Measurements from ENCODE around the gene RALY.
"Not testable (repeated sequence)": the region's sequence is repeated elsewhere in the genome, so short reads cannot be mapped to it uniquely, and the experiment has no call there.

The RALY gene

DNA sequence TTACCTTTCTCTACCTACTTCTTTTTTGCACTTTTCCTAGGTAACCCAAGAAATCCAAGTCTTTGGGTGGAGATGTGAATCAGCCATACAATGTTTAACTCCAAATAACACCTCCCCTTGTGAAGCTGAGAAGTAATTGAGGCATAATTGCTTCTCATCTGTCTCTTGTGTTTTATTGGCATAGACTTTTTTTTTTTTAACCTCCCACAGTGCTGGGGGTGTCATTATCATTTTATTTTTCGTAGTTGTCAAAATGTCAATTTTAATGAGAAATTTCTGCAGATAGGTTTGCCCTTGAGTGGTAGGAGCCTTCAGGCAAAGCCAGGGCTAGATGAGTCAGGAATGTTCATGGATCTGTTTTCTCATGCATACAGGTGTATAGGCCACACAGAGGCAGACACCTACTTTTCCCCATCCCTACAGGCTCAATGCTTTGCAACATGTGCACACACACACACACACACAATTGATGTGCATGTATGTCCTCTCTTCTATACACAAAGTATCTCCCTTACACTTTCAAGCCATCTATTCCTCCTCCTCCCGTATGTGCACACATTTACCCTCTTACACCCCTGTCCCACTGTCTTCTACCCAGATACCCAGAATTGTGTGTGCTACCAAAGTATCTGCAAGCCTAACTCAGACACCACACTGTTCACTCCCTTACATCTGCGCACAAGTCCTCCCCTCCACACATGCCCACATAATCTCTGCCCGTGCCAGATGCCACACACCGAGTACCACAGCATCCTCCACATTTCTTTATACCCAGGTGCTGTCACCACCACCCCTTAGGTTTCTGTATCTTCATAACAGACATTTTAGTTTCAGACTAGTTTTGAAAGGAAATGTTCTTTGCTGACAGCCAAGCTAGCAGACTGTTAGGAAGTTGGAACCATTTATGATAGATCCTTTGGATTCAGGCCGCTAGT is 22.0 kb downstream of the RALY start:
- DNase-seq (ENCODE audit: low spot score), result no peak

DNA sequence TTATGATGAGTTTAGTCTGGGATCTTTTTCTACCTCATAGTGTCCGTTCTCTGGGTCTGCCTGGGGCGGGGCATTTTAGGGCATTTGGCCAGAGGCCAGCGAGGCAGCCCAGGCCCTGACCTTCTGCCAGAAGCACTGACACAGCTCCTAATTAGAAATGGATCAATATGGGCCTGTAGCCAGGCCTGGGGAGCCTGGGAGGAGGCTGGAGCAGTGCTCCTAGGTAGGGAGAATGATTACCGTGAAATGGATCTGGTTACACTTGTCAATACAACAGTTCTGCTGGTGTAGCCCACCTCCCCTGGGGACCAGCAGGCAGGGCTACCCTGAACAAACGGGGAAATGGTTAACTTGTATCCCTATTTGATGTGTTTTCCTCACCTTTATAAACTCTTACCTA is 23.0 kb downstream of the RALY start:
- DNase-seq (ENCODE audit: low spot score), result peak; percentile 30

DNA sequence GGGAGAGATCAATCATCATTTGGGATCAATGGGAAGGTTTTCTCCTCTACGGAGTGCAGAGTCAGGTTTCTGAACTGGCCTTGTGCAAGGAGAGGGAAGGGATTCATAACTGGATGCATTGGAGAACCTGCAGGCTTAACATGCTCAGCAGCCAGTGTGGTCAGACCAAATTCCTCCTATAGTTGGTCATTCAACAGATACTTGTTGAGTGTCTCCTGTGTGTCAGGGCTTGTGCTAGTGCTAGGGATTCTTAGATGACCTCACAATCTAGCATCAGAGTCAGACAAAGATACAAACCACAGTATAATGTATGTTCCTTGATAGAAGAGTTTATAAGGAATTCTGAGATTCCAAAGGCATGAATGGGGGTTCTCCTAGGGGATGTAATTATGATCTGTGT is 23.9 kb downstream of the RALY start:
- no peak for DNase-seq (ENCODE audit: low spot score)

DNA sequence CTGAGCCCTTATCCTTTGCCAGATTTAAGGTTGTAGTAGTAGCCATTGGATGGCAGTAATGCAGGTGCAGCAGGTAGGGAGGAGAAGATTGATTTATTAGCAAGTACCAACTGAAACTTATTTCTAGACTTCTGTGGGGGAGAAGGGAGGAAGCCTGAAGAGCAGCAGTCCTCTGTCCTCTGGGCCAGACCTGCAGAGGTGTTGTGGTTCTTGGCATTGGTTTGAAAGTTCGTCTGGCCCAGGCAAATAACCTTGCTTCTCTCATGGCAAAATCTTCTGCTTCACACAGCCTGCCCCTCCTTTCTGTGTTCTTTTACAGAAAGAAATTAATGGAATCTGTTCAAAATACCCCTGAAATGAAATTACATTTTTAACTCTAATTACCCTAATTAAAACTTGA is 24.5 kb downstream of the RALY start:
- DNase-seq (ENCODE audit: low spot score), result no peak

DNA sequence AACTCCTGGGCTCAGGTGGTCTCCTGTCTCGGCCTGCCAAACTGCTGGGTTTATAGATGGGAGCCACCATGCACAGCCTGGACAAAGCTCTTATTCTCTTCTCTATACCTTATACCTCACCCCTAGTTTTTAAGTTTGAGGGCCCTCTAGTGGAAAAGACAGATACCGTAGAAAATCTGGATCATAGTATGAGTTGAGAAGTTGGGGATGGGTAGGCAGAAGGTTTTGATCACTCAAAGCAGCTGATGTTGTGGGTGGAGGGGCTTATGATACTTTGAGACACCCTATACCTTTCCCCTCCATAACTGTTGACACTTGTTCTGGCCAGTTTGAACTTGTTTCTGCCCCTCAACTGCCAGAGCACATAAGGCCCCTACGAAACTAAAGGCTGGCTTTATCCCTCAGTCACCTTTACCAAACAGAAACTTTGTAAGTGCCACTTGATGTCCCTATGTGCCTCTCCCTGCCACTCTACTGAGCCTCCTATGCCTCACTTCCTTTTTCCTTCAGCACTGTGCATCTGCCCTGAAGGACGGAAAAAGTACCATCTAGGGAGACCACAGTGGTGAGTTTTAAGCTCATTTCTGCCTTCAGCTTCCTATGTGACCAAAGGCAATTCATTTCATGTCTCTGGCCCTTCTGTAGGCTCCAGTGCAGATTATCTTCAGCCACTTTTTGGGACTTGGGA is 28.6 kb downstream of the RALY start:
- peak; percentile 58 for DNase-seq (ENCODE audit: low spot score)

DNA sequence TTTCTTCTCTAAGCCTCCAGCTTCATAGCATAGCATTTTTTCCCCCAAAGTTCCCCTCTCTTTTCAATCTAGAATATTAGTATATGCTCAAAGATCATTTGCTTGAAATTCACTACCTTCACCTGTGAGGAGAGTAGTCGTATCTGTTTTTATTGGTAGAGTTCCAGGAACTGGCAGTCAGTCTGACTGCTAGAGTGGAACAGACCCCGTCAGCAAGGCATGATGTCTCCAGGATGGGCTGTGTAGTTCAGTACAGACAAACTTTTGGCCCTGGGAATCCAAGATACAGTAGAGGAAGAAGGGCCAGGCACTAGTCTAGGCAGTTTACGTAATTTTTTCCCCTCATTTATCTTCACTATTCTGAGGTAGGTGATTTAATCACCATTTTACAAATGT is 29.1 kb downstream of the RALY start:
- no peak for DNase-seq (ENCODE audit: low spot score)

DNA sequence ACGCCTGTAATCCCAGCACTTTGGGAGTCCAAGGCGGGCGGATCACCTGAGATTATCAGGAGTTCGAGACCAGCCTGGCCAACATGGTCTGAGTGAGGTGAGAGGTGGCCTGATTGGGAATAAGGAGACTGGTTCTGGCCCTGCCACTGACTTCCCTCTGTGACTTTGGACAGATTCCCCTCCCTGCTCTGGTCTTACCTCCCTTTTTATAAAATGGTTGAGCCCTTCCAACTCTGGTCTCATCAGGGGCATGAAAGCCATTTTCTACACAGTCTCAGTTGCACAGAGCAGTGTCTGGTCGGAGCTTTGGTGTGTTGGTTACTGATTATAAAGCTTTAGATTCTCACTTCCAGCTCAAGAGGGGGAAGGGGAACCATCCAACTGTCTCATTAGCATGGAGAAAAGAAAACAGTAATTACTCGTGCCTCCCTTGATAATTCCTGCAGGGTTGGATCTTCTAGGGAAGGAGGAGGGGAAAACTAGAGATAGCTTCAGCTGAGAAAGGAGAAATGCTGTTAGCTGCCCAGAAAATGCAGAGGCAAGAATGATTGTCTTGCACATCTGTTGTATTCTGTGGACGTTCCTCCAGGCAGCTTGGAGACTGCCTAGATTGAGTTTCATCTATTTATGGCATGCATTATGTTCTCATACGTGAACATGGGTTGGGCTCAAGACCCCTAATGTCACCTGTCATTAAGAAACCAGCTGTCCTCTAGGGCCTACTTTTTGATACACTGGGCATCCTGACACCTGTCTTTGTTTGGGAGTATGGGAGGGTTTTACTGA is 30.4 kb downstream of the RALY start:
- DNase-seq (ENCODE audit: low spot score), result no peak

DNA sequence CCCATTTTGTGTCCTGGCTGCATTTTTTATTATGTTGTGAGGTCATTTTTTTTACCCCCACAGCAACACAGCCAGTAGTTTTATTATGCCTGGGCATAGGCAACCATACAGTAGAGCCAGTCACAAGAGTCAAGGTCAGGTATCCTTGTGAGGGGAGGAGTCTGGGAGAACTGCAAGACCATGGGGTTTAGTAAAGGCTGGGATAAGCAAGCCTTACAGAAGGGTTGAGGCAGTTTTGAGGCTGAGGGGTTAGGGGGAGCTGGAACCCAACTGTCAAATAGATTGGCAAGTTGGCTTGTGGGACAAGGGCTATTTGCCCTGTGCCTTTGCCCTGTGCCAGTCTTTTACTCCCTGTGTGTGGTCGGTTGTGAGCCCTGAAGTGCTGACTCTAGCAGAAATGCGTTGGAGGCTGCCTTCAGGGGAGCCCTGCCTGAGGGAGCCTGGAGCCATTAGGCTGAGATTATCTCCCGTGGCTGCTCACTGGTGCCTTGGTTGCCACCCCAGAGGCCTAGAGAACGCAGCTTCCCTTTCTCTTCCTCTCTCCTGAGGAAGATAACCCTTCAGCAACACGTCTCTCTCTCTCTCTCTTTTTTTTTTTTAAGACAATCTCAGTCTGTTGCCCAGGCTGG is 31.1 kb downstream of the RALY start:
- no peak for DNase-seq (ENCODE audit: low spot score)

DNA sequence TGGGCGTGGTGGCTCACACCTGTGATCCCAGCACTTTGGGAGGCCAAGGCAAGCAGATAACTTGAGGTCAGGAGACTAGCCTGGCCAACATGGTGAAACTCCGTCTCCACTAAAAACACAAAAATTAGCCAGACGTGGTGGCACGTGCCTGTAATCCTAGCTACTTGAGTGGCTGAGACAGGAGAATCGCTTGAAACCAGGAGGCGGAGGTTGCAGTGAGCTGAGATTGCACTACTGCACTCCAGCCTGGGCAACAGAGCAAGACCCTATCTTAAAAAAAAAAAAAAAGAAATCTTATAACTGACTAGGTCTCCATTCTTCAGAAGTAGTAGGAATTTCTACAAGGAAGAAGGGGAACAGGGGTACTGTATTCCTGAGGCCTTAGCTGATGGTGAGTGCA is 34.3 kb downstream of the RALY start:
- not testable (repeated sequence) for DNase-seq (ENCODE audit: low spot score)

DNA sequence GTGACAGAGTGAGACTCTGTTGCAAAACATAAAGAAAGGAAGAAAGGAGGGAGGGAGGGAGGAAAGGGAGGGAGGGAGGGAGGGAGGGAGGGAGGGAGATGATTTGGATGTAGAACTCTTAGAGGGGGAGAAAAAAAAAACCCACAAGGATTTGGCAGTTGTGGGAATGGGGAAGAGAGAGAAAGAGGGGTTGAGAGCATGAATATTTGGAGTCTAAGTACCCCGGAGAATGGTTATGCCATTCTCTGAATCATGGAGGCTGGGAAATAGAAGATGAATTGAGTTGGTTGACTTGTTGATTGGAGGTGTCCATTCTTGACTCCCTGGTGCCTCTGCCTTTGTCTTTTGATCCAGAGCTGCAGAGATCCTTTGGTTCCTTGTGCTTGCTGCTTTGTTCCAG is 35.7 kb downstream of the RALY start:
- no peak for DNase-seq (ENCODE audit: low spot score)

DNA sequence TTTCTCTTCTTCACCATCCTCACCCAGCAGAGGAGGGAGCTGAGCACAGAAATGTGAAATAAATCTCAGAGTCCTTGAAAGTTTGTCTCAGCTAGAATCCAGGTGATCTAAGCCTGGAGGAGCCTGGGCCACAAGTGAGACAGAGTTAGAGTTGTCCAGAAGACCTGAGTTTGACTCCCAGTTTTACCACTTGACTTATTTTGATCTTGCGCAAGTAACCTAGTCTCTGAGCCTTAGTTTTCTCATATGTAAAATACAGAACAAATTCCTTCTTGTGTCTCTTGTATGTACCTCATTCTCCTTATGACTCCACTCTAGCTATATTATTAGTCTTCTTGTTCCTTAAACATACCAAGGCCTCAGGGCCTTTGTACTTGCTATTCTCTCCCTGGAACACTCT is 36.7 kb downstream of the RALY start:
- DNase-seq (ENCODE audit: low spot score), result no peak

DNA sequence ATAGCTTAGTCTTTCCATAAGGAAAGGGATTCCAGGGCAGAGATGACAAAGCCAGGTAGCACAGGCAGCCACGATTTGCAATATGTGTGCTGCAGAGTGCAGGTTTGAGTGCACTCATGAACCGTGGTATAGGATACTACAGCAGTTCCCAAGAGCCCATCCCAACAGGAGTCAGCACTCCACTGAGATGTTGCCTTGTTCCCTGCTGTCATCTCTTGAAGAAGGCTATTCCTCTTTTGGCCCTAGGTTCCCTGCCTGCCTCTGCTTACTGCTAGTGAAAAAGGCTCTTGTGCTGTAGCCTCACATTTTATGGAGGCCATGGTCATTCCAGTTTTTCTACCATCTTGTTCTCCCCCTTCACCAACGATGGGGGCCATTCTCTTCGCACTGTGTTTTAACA is 40.2 kb downstream of the RALY start:
- DNase-seq (ENCODE audit: low spot score), result no peak

DNA sequence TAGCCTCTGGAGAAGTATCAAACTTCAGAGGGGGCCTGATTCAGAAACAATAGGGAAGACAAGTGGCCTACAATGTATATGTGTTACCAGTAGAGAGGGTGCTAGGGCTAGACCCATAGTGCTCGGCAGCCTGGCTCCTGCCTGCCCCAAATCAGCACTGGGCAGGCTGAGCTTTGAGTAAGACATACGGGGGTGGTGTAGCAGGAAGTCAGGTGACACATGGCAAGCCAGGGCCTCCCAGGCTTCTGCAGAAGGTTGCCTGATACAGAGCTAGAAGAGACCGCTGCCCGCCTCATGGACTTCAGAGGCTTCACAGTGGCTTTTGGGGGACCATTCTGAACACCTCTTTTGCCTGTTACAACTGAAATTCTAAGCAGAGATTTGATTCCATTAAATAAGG is 43.4 kb downstream of the RALY start:
- DNase-seq (ENCODE audit: low spot score), result no peak

DNA sequence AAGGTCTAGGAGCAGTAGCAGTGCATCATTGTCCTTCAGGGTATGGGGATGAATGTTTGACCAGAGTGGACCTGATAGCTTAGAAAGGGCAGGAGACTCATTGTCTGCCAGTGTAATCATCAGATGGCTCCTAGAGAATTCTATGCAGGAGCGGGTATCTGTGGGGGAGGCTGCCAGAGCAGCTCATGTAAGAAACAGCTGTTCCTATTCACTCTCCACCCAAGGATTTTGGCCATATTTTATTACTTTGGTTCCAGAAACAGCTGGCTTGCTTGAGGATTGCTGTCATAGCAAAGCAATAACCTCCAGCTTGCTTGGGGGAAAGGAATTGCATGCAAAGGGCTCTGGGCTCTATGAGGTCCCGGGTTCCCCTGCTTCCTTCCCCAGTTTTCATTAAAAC is 44.1 kb downstream of the RALY start:
- no peak for DNase-seq (ENCODE audit: low spot score)

DNA sequence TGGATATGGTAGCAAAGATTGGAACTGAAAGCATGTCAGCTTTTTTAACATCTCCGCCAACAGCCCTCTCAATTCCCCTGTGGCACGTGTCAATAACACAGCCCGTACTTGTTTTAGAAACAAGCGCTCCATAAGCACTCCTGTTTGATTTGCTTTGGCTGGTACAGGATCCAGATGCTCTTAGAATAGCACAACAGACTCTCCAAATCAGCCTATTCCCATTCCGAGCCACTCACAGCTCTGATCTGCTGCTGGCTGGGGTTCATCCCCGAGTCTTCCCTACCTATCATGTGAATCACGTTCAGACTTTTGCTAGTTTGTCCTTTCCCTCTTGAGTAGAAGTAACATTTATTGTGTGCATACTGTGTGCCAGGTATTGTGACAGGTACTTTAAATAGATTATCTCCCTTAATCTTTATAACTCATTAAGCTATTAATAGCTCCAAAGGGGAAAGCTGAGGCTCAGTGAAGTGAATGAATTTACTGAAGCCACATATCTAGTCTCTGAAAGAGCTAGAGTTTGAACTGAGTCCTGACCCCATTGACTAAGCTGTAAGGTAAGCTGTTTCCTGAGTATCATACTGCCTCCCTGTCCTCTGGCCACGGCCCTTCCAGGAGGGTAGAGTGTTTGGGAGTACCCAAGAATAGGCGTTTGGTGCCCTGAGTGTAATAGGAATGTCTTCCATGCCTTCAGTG is 46.7 kb downstream of the RALY start:
- no peak for DNase-seq (ENCODE audit: low spot score)

DNA sequence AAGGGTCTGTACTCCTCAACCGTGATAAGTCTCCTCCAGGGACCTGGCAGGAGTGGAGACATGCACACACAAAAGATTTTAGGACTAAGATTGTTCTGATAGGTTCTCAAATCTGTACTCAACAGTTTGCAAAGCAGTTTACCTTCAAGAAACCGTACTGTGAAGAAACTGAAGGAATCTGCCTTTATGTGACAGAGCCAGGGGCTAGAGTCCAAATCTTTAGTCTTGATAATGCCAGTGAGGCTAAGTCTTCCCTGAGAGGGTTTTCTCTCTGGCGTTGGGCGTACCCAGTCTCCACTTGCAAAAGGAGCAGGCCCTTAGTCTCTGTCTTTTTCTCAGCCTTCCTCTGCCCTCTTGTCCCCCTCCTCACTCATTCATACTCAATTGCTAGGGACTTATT is 47.5 kb downstream of the RALY start:
- DNase-seq (ENCODE audit: low spot score), result no peak

DNA sequence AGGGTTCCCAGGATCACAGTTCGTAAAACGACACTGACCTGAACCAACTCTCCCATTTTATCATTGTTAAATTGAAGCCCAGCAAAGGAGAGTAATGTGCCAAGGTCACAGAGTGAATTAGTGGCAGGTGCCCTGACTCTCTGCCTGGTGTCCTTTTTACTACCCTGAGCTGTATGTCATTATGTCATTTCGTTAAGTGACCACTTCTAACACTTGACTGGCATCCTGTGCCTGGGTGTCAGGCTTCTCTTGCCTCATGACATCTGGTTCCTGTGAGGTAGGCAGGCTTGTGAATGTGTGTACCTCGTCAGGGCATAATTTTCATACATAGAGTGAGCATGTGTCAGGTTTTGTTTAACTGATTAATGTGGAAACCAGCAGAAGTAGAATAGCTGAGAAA is 48.6 kb downstream of the RALY start:
- no peak for DNase-seq (ENCODE audit: low spot score)

DNA sequence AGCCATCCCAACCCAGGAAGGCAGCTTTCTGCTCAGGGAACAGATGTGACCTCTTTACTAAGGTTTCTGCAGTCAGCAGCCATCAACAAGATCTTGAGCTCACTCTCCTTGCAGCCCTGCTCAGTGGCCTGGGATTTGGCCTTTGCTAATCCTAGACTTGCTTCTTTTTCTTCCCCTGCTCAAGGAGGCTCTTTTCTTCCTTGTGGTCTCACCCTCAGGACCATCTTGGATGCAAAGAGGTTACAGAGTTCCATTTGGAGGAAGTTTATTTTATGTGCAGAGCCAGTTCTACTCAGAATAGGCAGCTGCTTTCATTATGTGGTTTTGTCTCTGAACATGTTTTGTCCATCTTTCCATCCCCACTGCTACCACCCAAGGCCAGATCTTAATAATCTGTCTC is 49.3 kb downstream of the RALY start:
- DNase-seq (ENCODE audit: low spot score), result no peak

DNA sequence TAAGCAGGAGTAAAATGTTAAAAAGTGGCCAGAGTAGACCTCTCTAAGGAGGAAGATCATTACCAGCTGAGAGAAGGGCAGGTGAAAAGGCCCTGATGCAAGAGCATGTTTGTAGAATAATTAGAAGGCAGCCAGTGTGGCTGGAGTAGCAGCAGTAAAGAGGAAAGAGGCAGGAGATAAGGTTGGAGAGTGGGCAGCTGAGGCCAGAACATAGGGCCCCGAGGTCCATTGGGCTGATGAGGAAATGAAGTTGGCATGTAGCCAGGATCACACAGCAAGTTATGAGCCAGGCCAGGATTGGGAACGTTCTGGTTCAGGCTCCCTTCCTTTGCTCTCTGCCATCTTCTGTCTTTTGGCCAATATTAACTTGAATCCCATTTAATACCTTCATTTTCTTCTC is 51.6 kb downstream of the RALY start:
- no peak for DNase-seq (ENCODE audit: low spot score)

DNA sequence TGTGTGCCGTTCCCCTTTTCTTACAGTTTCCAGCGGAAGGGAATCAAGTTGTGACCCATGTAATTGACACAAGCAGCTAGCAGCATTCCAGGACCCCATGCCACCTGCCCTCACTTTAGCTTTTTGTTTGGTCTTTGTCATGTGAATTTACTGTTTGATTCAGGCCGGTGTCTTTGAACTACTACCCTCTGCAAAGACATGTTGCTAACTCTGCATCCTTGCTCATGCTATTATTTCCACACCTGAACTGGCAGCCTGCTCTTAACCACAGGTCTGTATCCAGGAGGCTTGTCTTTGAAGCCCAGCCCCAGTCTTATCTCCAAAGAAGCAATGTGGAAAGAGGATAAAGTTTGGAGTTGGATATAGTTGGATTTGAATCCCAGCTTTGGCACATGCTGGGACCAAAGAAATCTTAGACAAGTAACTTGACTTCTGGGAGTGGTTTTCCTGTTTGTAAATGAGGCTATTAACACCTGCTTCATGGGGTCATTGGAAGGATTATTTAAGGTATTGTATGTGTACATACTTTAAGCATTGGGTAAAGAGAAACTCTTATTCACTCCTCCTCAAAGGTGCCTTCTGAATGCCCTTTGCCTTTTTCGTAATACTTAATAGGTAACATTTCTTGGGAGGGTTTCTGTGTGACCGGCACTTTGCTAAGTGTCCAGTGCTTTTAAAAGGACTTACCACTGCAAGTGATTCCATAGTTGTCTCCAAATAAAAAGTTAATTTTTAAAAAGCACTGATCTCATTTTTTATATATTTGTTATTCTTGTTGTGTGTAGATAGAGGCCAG is 52.4 kb downstream of the RALY start:
- no peak for DNase-seq (ENCODE audit: low spot score)

All from hematopoietic multipotent progenitor cell treated with erythropoietin and hydrocortisone succinate and interleukin-3 and kit ligand, for 15 days (in vitro differentiated cells).